Sigmoid colon (tissue), 4 donors: Measurements from ENCODE around the gene MAD1L1.

ENCODE experiments used
- CTCF ChIP-seq, 4 experiments: fragments of 450-650 bp in 3 of 4; fragments of 200-600 bp in 1 of 4; IDR thresholded peaks; one replicate each; pipeline ENCODE4 v1.5.1; 2016 to 2019; ENCODE audit warnings: antibody characterized with exemption in 4 of 4, mild to moderate bottlenecking in 3 of 4, moderate library complexity in 2 of 4
- EP300 ChIP-seq, 4 donors: sonication (generic); formaldehyde crosslinking; IDR thresholded peaks; one replicate each; pipeline ENCODE4 v1.6.1; 2017; ENCODE audit warnings: antibody characterized with exemption in 4 of 4
- POLR2A ChIP-seq, 2 donors: fragments of 450-650 bp; IDR thresholded peaks; one replicate each; pipeline ENCODE4 v1.6.1; 2016; ENCODE audit warnings: antibody characterized with exemption in 2 of 2, mild to moderate bottlenecking in 2 of 2, moderate library complexity in 2 of 2
- POLR2AphosphoS5 ChIP-seq, 4 donors: sonication (generic); formaldehyde crosslinking; IDR thresholded peaks; one replicate each; pipeline ENCODE4 v1.6.1; 2017; ENCODE audit warnings: antibody characterized with exemption in 4 of 4

GRCh38 chr7:1856161-1856887 lies 376.4 kb downstream of the MAD1L1 start:
- TF ChIP-seq CTCF (IDR thresholded peaks at IDR 0.05): no peak
- TF ChIP-seq POLR2A (IDR thresholded peaks at IDR 0.05): no peak
- no peak for TF ChIP-seq EP300 (IDR thresholded peaks at IDR 0.05)
- TF ChIP-seq POLR2AphosphoS5 (IDR thresholded peaks at IDR 0.05): no peak
